Endothelial cell (in vitro differentiated cells): ENCODE measurements around the gene RACK1. TPM values are rescaled to one million over a fixed set of nuclear protein-coding genes. Genes with fewer than 3 reads are reported as not detected.

Experiments
- DNase-seq: peaks from one replicate; pipeline ENCODE4 v3.0.0; 2021; ENCODE audit warnings: low spot score
- H3K27ac Mint-ChIP-seq: one replicate; pipeline ENCODE4 v1.8.0; 2021; ENCODE audit warnings: mixed read lengths, inconsistent platforms; ENCODE audit not compliant: unreplicated experiment
- H3K27me3 Mint-ChIP-seq: one replicate; pipeline ENCODE4 v1.8.0; 2021; ENCODE audit warnings: mild to moderate bottlenecking, moderate library complexity, mixed read lengths, inconsistent platforms; ENCODE audit not compliant: unreplicated experiment
- H3K36me3 Mint-ChIP-seq: one replicate; pipeline ENCODE4 v1.8.0; 2021; ENCODE audit warnings: mild to moderate bottlenecking, low read depth, mixed read lengths, inconsistent platforms; ENCODE audit not compliant: unreplicated experiment
- H3K4me1 Mint-ChIP-seq: one replicate; pipeline ENCODE4 v1.8.0; 2021; ENCODE audit warnings: mild to moderate bottlenecking, mixed read lengths, inconsistent platforms; ENCODE audit not compliant: unreplicated experiment
- H3K4me3 Mint-ChIP-seq: one replicate; pipeline ENCODE4 v1.8.0; 2021; ENCODE audit warnings: mild to moderate bottlenecking, mixed read lengths, inconsistent platforms; ENCODE audit not compliant: unreplicated experiment
- H3K9me3 Mint-ChIP-seq: one replicate; pipeline ENCODE4 v1.8.0; 2021; ENCODE audit warnings: mixed read lengths, inconsistent platforms; ENCODE audit not compliant: unreplicated experiment
- CTCF ChIP-seq: fragments of 200-600 bp; sonication (generic); IDR thresholded peaks from one replicate; pipeline ENCODE4 v1.5.0; 2021; ENCODE audit warnings: antibody characterized with exemption; ENCODE audit not compliant: unreplicated experiment
- total RNA-seq: library from RNA; stranded (reverse); fragmentation: NEBNext Ultra II Directional; extraction: Animal tissue kit (Norgen Biotek cat#: 25700); gene quantifications from one replicate; pipeline ENCODE4 v1.2.1, GENCODE V29; 2021; ENCODE audit not compliant: unreplicated experiment

The RACK1 gene
- total RNA-seq, 1 donor from 2014 or later: 2,232 TPM

DNA sequence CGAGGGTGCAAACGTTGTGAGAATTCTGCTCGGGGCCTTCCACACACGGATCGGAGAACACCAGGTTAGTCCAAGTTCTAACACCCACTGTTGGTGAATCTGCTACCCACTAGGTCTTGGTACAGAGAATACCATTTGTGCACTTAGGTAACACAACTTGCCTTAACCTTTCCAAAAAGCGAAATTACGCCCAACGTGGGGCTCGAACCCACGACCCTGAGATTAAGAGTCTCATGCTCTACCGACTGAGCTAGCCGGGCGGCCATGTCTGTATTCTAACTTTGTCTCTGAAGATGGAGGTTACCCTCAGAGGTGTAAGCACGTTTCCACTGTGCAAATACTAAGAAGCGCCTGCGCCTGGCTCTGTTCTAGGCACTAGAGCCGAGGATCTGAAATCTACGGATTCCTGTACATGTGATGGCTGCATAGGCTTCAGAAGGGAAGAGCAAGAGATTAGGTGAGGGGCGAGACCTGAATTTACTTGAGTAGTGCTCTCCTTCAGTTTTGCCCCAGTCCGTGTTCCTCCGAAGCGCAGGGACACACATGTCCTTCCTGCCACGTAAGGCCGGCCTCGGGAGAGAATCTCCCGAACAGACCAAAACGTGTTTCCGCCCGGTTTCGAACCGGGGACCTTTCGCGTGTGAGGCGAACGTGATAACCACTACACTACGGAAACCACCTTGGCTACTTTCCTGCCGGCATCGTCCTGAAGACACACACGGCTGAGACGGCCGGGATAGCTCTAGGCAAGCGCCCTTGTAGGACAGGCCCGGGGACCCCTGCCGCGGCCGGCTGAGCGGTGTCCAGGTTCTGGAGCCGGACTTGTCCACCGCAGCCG, 21.7 kb downstream of the RACK1 start:
- Mint-ChIP-seq H3K9me3 (no peaks in the 10 kb centered on the region), H3K4me1 (peaks cover 28% of the 10 kb centered on the region), H3K4me3 (peak overlapping the region; percentile 98), H3K27me3 (peaks cover 37% of the 10 kb centered on the region), H3K27ac (peak overlapping the region; percentile 99), H3K36me3 (peaks cover 12% of the 10 kb centered on the region)
- DNase-seq: peak; percentile 98
- no peak for TF ChIP-seq CTCF

- no peak for TF ChIP-seq CTCF
- peaks cover 31% of the 10 kb centered on the region for H3K4me1 Mint-ChIP-seq
- peaks cover 38% of the 10 kb centered on the region for H3K27me3 Mint-ChIP-seq
- H3K27ac Mint-ChIP-seq: no peak overlapping the region
- H3K4me3 Mint-ChIP-seq: peak overlapping the region; percentile 98
- H3K36me3 Mint-ChIP-seq: peaks cover 12% of the 10 kb centered on the region
- H3K9me3 Mint-ChIP-seq: no peaks in the 10 kb centered on the region
- no peak for DNase-seq
These were observed 22.5 kb downstream of the RACK1 start for GRCh38 chr5:181221105-181221791.

DNA sequence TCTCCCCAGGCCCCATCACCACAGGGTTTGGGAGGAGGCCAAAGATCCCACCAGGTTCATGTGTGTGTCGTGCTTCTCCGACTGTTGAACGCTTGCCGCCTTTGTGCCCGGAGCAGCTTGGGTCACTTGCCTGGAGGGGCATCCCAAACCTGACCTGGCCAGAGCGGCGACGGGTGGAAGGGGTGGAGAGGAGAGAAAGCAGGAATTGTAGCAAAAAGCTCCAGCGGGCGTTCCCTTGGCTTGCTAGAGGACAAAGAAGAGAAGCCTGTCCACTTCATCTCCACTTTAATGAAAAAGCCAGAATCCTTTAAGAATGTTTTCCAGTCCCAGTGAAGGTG, 23.6 kb downstream of the RACK1 start:
- Mint-ChIP-seq H3K27ac (no peak overlapping the region), H3K4me1 (peaks cover 29% of the 10 kb centered on the region), H3K9me3 (no peaks in the 10 kb centered on the region), H3K4me3 (no peak overlapping the region), H3K27me3 (peaks cover 39% of the 10 kb centered on the region), H3K36me3 (peaks cover 12% of the 10 kb centered on the region)
- no peak for DNase-seq
- TF ChIP-seq CTCF: no peak

DNA sequence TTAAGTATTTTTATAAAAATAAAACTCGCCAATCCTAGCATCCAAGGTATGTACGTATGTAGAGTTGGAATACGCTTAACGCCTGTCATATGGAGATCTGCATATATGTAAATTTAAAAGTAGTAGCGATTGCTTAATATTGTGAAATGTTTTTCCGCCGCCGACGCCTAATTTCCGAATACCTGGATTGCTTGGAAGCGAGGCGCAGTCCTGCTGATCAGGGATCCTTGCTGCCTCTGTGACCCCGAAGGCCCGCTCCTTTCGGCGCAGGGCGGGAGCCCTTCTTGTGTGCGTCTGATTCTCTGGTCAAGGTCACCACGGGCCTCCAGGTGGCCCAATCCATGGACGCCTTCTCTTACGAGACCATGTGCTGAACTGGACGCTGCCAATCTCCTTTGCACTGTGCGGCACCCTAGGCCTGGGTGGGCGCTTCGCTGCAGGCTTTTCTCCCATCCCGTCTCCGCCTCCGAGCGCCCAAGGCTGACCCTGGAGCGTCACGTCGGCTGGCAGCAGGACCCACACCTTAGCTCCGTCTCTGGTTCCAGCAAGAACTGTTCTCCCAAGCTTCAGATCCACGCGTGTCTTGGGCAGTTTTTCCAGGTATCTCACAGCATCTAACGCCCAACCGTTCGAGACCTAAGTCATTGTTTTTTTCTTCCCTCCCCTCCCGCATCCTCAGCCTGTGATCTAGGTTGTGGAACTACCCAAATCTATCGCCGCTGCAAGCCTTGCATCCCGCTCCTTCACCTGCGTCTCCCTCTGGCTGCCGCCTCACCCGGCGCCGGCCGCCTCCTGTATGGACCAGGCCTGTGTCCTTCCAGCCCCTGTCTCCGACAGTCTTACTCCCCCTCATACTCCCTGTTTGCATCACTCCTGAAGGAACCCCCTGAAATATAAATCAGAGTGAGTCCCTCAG, 24.2 kb downstream of the RACK1 start:
- no peak for DNase-seq
- Mint-ChIP-seq H3K36me3 (peaks cover 12% of the 10 kb centered on the region), H3K27ac (no peak overlapping the region), H3K27me3 (peaks cover 39% of the 10 kb centered on the region), H3K4me3 (peak overlapping the region; percentile 42), H3K4me1 (peaks cover 26% of the 10 kb centered on the region), H3K9me3 (no peaks in the 10 kb centered on the region)
- TF ChIP-seq CTCF: no peak
